Right lobe of liver (tissue), 4 donors: Measurements from ENCODE around the gene CEP295NL.

Experiments
- CTCF ChIP-seq, 4 donors: fragments of 200-600 bp in 3 of 4; fragments of 450-650 bp in 1 of 4; IDR thresholded peaks; one replicate each; pipeline versions ENCODE4 v1.5.1 to v1.8.0; 2016 to 2022; ENCODE audit warnings: antibody characterized with exemption in 4 of 4, mild to moderate bottlenecking in 2 of 4
- POLR2A ChIP-seq: fragments of 450-650 bp; IDR thresholded peaks from one replicate; pipeline ENCODE4 v1.6.1; 2017; ENCODE audit warnings: antibody characterized with exemption, mild to moderate bottlenecking
- donor health status: DM: no; HTN: no; CAD: no.
- donor health status: DM: no; HTN: no; CAD: no.
- donor health status: DM: no; HTN: yes; CAD: no.

- no peak for TF ChIP-seq CTCF (IDR thresholded peaks at IDR 0.05)
- TF ChIP-seq POLR2A: no peak
Observed at GRCh38 chr17:78878871-78879527, 24.0 kb downstream of the CEP295NL start.
